Fibroblast of peridontal ligament (primary cell): ENCODE results near the gene MAP3K2.
"Not testable (repeated sequence)": the region's sequence is repeated elsewhere in the genome, so short reads cannot be mapped to it uniquely, and the experiment has no call there.

Source experiments
- DNase-seq: peaks from one replicate; pipeline ENCODE4 v3.0.0-alpha.2; 2010; ENCODE audit errors: extremely low read depth

The MAP3K2 gene

GRCh38 chr2:127382831-127383230, 4.9 kb downstream of the MAP3K2 start:
- DNase-seq, result no peak

GRCh38 chr2:127381762-127382161, 6.0 kb downstream of the MAP3K2 start:
- DNase-seq, result no peak

GRCh38 chr2:127379712-127380355, 7.9 kb downstream of the MAP3K2 start:
- no peak for DNase-seq

- no peak for DNase-seq
Observed at GRCh38 chr2:127378720-127379119, 9.1 kb downstream of the MAP3K2 start.

GRCh38 chr2:127377262-127377661, 10.5 kb downstream of the MAP3K2 start:
- DNase-seq, result no peak

- no peak for DNase-seq
Observed at GRCh38 chr2:127376257-127376656, 11.5 kb downstream of the MAP3K2 start.

- no peak for DNase-seq
Observed at GRCh38 chr2:127373362-127374083, 14.3 kb downstream of the MAP3K2 start.

- no peak for DNase-seq
Observed at GRCh38 chr2:127371037-127371436, 16.7 kb downstream of the MAP3K2 start.

GRCh38 chr2:127370010-127370409, 17.8 kb downstream of the MAP3K2 start:
- DNase-seq, result no peak

- DNase-seq, result no peak
Observed at GRCh38 chr2:127365211-127365643, 22.5 kb downstream of the MAP3K2 start.

GRCh38 chr2:127362971-127363370, 24.8 kb downstream of the MAP3K2 start:
- peak; percentile 69 for DNase-seq

GRCh38 chr2:127361929-127362885, 25.6 kb downstream of the MAP3K2 start:
- DNase-seq, result peak; percentile 45

- no peak for DNase-seq
Observed at GRCh38 chr2:127360242-127360641, 27.5 kb downstream of the MAP3K2 start.

- DNase-seq, result no peak
Observed at GRCh38 chr2:127359520-127359919, 28.3 kb downstream of the MAP3K2 start.

- no peak for DNase-seq
Observed at GRCh38 chr2:127358971-127359370, 28.8 kb downstream of the MAP3K2 start.

- DNase-seq, result no peak
Observed at GRCh38 chr2:127358044-127358443, 29.7 kb downstream of the MAP3K2 start.

- DNase-seq, result no peak
Observed at GRCh38 chr2:127357591-127357990, 30.2 kb downstream of the MAP3K2 start.

- peak; percentile 67 for DNase-seq
Observed at GRCh38 chr2:127356531-127356930, 31.2 kb downstream of the MAP3K2 start.

GRCh38 chr2:127355407-127356008, 32.3 kb downstream of the MAP3K2 start:
- DNase-seq, result no peak

GRCh38 chr2:127353873-127354676, 33.7 kb downstream of the MAP3K2 start:
- not testable (repeated sequence) for DNase-seq

GRCh38 chr2:127353223-127353622, 34.6 kb downstream of the MAP3K2 start:
- DNase-seq, result not testable (repeated sequence)
